ENCODE data around the gene ZNF366.

ZNF366 gene

GRCh38 chr5:72458407-72458806 is 48.8 kb downstream of the ZNF366 start:
- DNase-seq (ENCODE audit: low read depth): no peak
- TF ChIP-seq CTCF (IDR thresholded peaks at IDR 0.05; ENCODE audit: control insufficient read depth, extremely low read depth, insufficient read depth): no peak
- H3K4me3 ChIP-seq (ENCODE audit: low read depth, low read length): no peak overlapping the region

DNA sequence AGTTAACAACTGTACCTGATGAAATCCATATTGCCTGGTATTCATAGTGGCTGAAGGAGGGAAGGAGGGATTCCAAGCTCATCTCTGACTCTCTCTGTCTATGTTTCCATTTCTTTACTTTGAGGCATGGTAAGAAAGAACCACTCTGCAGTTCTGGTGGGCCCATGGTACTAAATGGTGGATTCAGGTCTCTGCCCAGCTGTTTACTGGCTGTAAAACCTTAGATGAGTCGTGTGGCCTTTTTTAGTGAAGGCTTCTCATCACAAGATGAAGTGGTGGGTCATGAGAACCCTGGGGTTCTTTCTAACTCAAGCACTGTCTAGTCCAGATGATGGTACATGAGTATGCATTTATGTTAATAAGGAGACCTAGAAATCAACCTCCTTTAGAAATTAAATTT is 49.7 kb downstream of the ZNF366 start:
- TF ChIP-seq CTCF (IDR thresholded peaks at IDR 0.05; ENCODE audit: control insufficient read depth, extremely low read depth, insufficient read depth): no peak
- DNase-seq (ENCODE audit: low read depth): no peak
- no peak overlapping the region for H3K4me3 ChIP-seq (ENCODE audit: low read depth, low read length)

DNA sequence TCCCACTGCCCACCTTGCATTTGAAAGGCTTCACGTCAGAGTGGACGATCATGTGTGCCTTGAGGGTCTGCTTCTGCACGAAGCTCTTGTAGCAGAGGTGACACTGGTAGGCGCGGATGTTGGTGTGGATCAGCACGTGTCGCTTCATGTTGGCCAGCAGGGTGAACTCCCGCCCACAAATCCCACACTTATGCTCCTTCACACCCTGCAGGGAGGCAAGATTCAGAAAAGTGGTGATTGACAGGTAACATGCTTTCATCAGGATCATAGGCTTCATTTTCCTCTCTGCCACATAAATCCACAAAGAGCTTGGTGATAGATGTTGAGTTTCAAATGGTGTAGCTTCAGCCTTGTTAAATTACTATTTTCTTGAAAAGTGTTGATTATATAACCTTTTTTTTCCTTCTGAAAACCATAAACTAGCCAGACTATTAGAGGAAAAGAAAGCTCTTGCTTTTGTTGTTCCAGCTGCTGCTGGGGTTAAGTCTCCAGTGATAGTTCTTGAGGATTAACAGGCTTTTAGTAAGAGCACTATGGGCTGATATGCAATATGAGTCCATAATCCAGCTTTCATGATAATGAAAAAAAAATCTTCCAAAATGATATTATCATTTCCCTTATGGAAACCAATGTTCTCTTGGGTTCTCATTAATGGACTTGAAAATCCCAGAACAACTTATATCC is 50.7 kb downstream of the ZNF366 start:
- no peak overlapping the region for H3K4me3 ChIP-seq (ENCODE audit: low read depth, low read length)
- no peak for DNase-seq (ENCODE audit: low read depth)
- TF ChIP-seq CTCF (IDR thresholded peaks at IDR 0.05; ENCODE audit: control insufficient read depth, extremely low read depth, insufficient read depth): no peak

GRCh38 chr5:72455476-72455875 is 51.7 kb downstream of the ZNF366 start:
- H3K4me3 ChIP-seq (ENCODE audit: low read depth, low read length): no peak overlapping the region
- TF ChIP-seq CTCF (IDR thresholded peaks at IDR 0.05; ENCODE audit: control insufficient read depth, extremely low read depth, insufficient read depth): no peak
- DNase-seq (ENCODE audit: low read depth): no peak

GRCh38 chr5:72454996-72455395 is 52.2 kb downstream of the ZNF366 start:
- no peak for TF ChIP-seq CTCF (IDR thresholded peaks at IDR 0.05; ENCODE audit: control insufficient read depth, extremely low read depth, insufficient read depth)
- DNase-seq (ENCODE audit: low read depth): no peak
- no peak overlapping the region for H3K4me3 ChIP-seq (ENCODE audit: low read depth, low read length)

DNA sequence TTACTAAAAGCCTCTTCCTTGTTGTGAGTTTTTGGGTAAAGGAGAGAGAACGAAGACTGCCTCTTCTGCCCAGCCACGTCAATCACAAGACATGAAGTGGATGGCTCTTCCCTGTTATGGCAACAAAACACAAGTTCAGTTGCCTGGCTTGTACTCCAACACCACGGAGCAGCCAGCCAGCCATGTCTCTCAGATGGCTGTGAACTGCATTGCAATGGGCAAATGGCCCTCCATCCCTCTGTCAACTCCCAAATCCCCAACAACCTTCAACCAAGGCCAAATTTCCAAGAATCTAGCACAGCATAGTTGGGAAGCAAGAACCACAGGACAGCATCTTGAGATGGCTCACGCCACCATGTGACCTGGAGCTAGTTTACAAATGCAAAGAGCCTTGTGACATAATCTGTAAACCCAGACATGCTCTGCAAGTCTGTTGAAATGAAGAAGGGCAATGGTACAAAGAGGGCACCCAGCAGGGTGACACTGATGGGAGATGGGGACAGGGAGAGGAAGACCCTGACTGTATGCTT is 53.9 kb downstream of the ZNF366 start:
- H3K4me3 ChIP-seq (ENCODE audit: low read depth, low read length): no peak overlapping the region
- TF ChIP-seq CTCF (IDR thresholded peaks at IDR 0.05; ENCODE audit: control insufficient read depth, extremely low read depth, insufficient read depth): no peak
- DNase-seq (ENCODE audit: low read depth): no peak

Data from LNCaP clone FGC (cell line).